PC-3 (cell line): ENCODE results near the gene SLC39A5. TPM values are rescaled to one million over a fixed set of nuclear protein-coding genes. Genes with fewer than 3 reads are reported as not detected.
A peak's percentile ranks its signal among the peaks of the same experiment; 100 is the strongest.

ENCODE experiments used
- ATAC-seq: fragments of 200-7000 bp; cut with Tn5 transposase; 2 replicates; pipeline ENCODE4 v1.9.1; 2020; ENCODE audit warnings: mild to moderate bottlenecking, moderate library complexity
- BruUV-seq: library from RNA; stranded (reverse); fragments of 400-500 nt; replicated peaks from 2 replicates; lab custom pipeline; 2021; lab: Mats Ljungman, UMichigan
- CTCF ChIA-PET: fragments of 300-600 bp; sonication (Branson Sonifier 250); formaldehyde crosslinking; loops from one replicate; lab custom pipeline; 2022; ENCODE audit warnings: antibody characterized with exemption; lab: Charles Lee
- POLR2A ChIA-PET: fragments of 300-600 bp; sonication (Branson Sonifier 250); formaldehyde crosslinking; loops from one replicate; lab custom pipeline; 2022; ENCODE audit warnings: antibody characterized with exemption; ENCODE audit not compliant: unreplicated experiment; lab: Charles Lee
- DNase-seq: peaks from one replicate; pipeline ENCODE4 v3.0.0-alpha.2; 2015
- H2AFZ ChIP-seq: fragments of 300-600 bp; sonication (generic); 2 replicates; pipeline ENCODE4 v1.6.0; 2016; ENCODE audit warnings: antibody characterized with exemption, low read length
- H3F3A ChIP-seq: fragments of 300-600 bp; sonication (generic); one replicate; pipeline ENCODE4 v1.6.0; 2017; ENCODE audit warnings: antibody characterized with exemption, low read length, control low read depth, mild to moderate bottlenecking; ENCODE audit not compliant: unreplicated experiment
- H3K27ac ChIP-seq: fragments of 300-600 bp; sonication (generic); 2 replicates; pipeline ENCODE4 v1.5.1; 2016; ENCODE audit warnings: mild to moderate bottlenecking, low read length
- H3K27me3 ChIP-seq: fragments of 300-600 bp; sonication (generic); 2 replicates; pipeline ENCODE4 v1.6.1; 2016; ENCODE audit warnings: low read length, mixed read lengths
- H3K36me3 ChIP-seq: fragments of 300-600 bp; sonication (generic); 2 replicates; pipeline ENCODE4 v1.6.1; 2016; ENCODE audit warnings: low read depth, mixed run types, low read length, mixed read lengths
- H3K4me1 ChIP-seq: fragments of 300-600 bp; sonication (generic); 2 replicates; pipeline ENCODE4 v1.5.1; 2016; ENCODE audit warnings: low read length; ENCODE audit not compliant: insufficient read depth
- H3K4me2 ChIP-seq: fragments of 300-600 bp; sonication (generic); 2 replicates; pipeline ENCODE4 v1.6.0; 2016; ENCODE audit warnings: low read length
- H3K4me3 ChIP-seq: fragments of 300-600 bp; sonication (generic); 2 replicates; pipeline ENCODE4 v1.5.1; 2016; ENCODE audit warnings: mild to moderate bottlenecking, low read length, mixed read lengths
- H3K79me2 ChIP-seq: fragments of 300-600 bp; sonication (generic); 2 replicates; pipeline ENCODE4 v1.6.1; 2017; ENCODE audit warnings: low read length, mixed read lengths
- H3K9ac ChIP-seq: fragments of 300-600 bp; sonication (generic); 2 replicates; pipeline ENCODE4 v1.6.0; 2016; ENCODE audit warnings: mild to moderate bottlenecking, low read length
- H3K9me2 ChIP-seq: fragments of 300-600 bp; sonication (generic); replicated peaks from 2 replicates; pipeline ENCODE4 v1.6.1; 2016; ENCODE audit warnings: mixed run types, low read length, mixed read lengths
- H3K9me3 ChIP-seq: fragments of 300-600 bp; sonication (generic); 2 replicates; pipeline ENCODE4 v1.6.1; 2016; ENCODE audit warnings: low read length, mixed read lengths
- H4K20me1 ChIP-seq: fragments of 300-600 bp; sonication (generic); 2 replicates; pipeline ENCODE4 v1.6.1; 2016; ENCODE audit warnings: low read length, mixed read lengths
- EZH2 ChIP-seq: fragments of 300-600 bp; sonication (generic); IDR thresholded peaks from one replicate; pipeline ENCODE4 v1.6.1; 2017; ENCODE audit warnings: antibody characterized with exemption, mild to moderate bottlenecking, low read length; ENCODE audit not compliant: unreplicated experiment
- EZH2phosphoT487 ChIP-seq: fragments of 300-600 bp; sonication (generic); IDR thresholded peaks from 2 replicates; pipeline ENCODE4 v1.6.1; 2018; ENCODE audit warnings: mild to moderate bottlenecking, antibody characterized with exemption, low read length, borderline replicate concordance
- intact Hi-C: fragments of 100-400 bp; cut with micrococcal nuclease; formaldehyde crosslinking; loops from 2 replicates; pipeline ENCODE4 v1.9.0; 2023
- total RNA-seq: library from RNA; depleted of rRNA; stranded (reverse); fragments of >200 nt; gene quantifications from 2 replicates; pipeline ENCODE4 v1.2.3, GENCODE V29; 2014
- TF ChIP-seq, protein P1 (sequence below): fragments of 300-600 bp; sonication (generic); conservative IDR thresholded peaks from 2 replicates; pipeline ENCODE4 v1.5.1; 2017; ENCODE audit warnings: antibody characterized with exemption, low read depth, mild to moderate bottlenecking, low read length

Gene SLC39A5
- total RNA-seq, 1 experiment from 2014 or later: 0.18 TPM

DNA sequence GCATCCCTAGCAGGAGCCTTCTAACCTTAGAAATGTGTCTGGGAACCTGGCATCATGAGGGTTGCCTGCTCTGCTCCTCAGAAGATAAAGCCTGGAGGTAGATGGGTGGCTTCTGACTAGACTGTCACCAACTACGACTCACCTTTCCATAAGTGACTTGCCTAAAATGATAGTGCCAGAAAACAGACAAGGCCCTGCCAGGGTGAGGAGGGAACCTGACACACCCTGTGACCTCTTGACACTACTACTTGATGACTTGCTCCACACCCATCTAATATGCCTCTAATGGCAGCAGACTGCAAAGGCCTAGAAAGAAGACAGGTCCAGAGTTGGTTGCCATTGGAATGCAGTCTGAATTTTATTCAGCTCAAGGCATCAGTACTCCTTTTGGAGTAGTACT is 17.5 kb upstream of the SLC39A5 start:
- ATAC-seq (no peak; the same call in 1 of the 2 replicates), DNase-seq (no peak)
- H3K9me2 ChIP-seq: no peaks in the 10 kb centered on the region
- no peaks in the 10 kb centered on the region for H4K20me1 ChIP-seq
- no peaks in the 10 kb centered on the region for H3F3A ChIP-seq
- no peak overlapping the region for H3K27ac ChIP-seq
- H3K4me1 ChIP-seq: 0 out of 2 replicates have a peak, but pooled peaks cover 3% of the 10 kb centered on the region
- intact Hi-C loops: no loop called here
- no TSS peak for BruUV-seq
- CTCF ChIA-PET: no interaction called here
- no peak overlapping the region for H3K9ac ChIP-seq
- no peak for TF ChIP-seq EZH2
- TF ChIP-seq EZH2phosphoT487: no peak
- TF ChIP-seq, protein P1, sequence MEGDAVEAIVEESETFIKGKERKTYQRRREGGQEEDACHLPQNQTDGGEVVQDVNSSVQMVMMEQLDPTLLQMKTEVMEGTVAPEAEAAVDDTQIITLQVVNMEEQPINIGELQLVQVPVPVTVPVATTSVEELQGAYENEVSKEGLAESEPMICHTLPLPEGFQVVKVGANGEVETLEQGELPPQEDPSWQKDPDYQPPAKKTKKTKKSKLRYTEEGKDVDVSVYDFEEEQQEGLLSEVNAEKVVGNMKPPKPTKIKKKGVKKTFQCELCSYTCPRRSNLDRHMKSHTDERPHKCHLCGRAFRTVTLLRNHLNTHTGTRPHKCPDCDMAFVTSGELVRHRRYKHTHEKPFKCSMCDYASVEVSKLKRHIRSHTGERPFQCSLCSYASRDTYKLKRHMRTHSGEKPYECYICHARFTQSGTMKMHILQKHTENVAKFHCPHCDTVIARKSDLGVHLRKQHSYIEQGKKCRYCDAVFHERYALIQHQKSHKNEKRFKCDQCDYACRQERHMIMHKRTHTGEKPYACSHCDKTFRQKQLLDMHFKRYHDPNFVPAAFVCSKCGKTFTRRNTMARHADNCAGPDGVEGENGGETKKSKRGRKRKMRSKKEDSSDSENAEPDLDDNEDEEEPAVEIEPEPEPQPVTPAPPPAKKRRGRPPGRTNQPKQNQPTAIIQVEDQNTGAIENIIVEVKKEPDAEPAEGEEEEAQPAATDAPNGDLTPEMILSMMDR: no peak
- no peaks in the 10 kb centered on the region for H3K9me3 ChIP-seq
- peaks cover 35% of the 10 kb centered on the region for H3K36me3 ChIP-seq
- POLR2A ChIA-PET: no interaction called here
- H3K4me2 ChIP-seq: no peak overlapping the region
- H3K4me3 ChIP-seq: no peak overlapping the region
- H2AFZ ChIP-seq: no peak overlapping the region
- H3K79me2 ChIP-seq: no peaks in the 10 kb centered on the region
- no peaks in the 10 kb centered on the region for H3K27me3 ChIP-seq

DNA sequence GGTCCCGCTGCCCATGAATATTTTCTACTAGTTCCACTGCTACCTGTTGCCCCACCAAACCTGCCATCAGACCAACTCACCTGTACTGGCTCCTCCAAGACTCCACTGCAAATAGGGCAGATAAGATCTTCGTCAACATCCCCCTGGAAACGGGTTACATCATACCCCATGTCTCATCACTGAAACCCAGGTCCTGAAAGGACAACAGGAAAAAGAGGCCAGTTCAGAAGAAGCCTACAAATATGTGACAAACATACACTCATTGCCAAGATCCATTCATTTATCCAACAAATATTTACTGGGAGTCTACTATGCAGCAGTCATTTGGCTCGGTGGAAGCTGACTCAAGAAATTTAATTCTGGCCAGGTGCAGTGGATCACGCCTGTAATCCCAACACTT is 16.0 kb upstream of the SLC39A5 start:
- peaks cover 29% of the 10 kb centered on the region for H3K36me3 ChIP-seq
- no peaks in the 10 kb centered on the region for H4K20me1 ChIP-seq
- H3K4me3 ChIP-seq: no peak overlapping the region
- no peaks in the 10 kb centered on the region for H3F3A ChIP-seq
- no peaks in the 10 kb centered on the region for H3K9me3 ChIP-seq
- 0 out of 2 replicates have a peak, but pooled peaks cover 3% of the 10 kb centered on the region for H3K4me1 ChIP-seq
- intact Hi-C loops: no loop called here
- H3K4me2 ChIP-seq: no peak overlapping the region
- TF ChIP-seq EZH2 (no peak), EZH2phosphoT487 (no peak)
- TF ChIP-seq, protein P1: no peak
- no peaks in the 10 kb centered on the region for H3K27me3 ChIP-seq
- DNase-seq (peak; percentile 50), ATAC-seq (no peak; the same call in 1 of the 2 replicates)
- H3K79me2 ChIP-seq: no peaks in the 10 kb centered on the region
- no peaks in the 10 kb centered on the region for H3K9me2 ChIP-seq
- POLR2A ChIA-PET: no interaction called here
- H2AFZ ChIP-seq: no peak overlapping the region
- no peak overlapping the region for H3K9ac ChIP-seq
- no peak overlapping the region for H3K27ac ChIP-seq
- CTCF ChIA-PET: no interaction called here
- BruUV-seq: no TSS peak

DNA sequence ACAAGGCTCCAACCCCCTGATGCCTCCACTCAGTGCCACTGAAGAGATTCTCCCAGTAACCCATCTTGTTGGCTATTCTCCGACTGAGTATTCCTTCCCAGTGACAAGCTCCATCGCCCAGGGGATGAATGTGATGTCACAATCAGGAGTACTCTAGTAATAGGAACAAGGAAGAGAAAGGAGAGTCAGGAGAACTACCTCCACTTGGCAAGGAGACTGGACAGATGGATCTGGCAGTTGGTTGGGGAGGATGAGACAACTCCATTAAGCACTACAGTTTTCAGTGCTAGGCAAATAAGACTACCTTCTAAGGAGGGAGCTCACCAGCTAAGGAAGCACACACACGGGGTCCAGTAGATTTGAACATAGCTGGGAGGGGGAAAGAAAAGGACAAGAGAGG is 13.4 kb upstream of the SLC39A5 start:
- POLR2A ChIA-PET: interaction anchor here (0.5 kb wide), 1 partner anchor 405 kb away, joined by 5 read pairs; no protein-coding TSS in a partner anchor

More for the DNA sequence above, 13.4 kb upstream of the SLC39A5 start:
- Histone ChIP-seq H3K4me1 (0 out of 2 replicates have a peak, but pooled peaks cover 3% of the 10 kb centered on the region), H2AFZ (no peak overlapping the region), H3K4me3 (no peak overlapping the region), H3K4me2 (no peak overlapping the region), H3K79me2 (peaks cover 19% of the 10 kb centered on the region), H3K36me3 (peaks cover 19% of the 10 kb centered on the region), H3K9me3 (no peaks in the 10 kb centered on the region), H3K27me3 (no peaks in the 10 kb centered on the region), H3K27ac (no peak overlapping the region), H3K9ac (no peak overlapping the region), H3K9me2 (no peaks in the 10 kb centered on the region), H4K20me1 (no peaks in the 10 kb centered on the region), H3F3A (no peaks in the 10 kb centered on the region)
- no peak for TF ChIP-seq EZH2
- TF ChIP-seq, protein P1: no peak
- TF ChIP-seq EZH2phosphoT487: no peak
- DNase-seq (no peak), ATAC-seq (no peak)
- no TSS peak for BruUV-seq
- CTCF ChIA-PET: no interaction called here
- intact Hi-C loops: no loop called here
